GM21360 (cell line): ENCODE data around the gene PPIF.

Experiments used
- ATAC-seq: cut with Tn5 transposase; IDR thresholded peaks from one replicate; pipeline ENCODE4 v1.9.1; 2021; ENCODE audit warnings: mild to moderate bottlenecking, moderate library complexity; ENCODE audit not compliant: unreplicated experiment

Gene PPIF

GRCh38 chr10:79367426-79368189 lies 20.3 kb downstream of the PPIF start:
- no peak for ATAC-seq

- ATAC-seq = no peak
Observed at GRCh38 chr10:79372871-79373270, 25.6 kb downstream of the PPIF start.

- no peak for ATAC-seq
Observed at GRCh38 chr10:79374312-79375191, 27.3 kb downstream of the PPIF start.

- ATAC-seq = no peak
Observed at GRCh38 chr10:79375321-79376077, 28.2 kb downstream of the PPIF start.

GRCh38 chr10:79376078-79376628 lies 28.9 kb downstream of the PPIF start:
- no peak for ATAC-seq

GRCh38 chr10:79376751-79377556 lies 29.7 kb downstream of the PPIF start:
- no peak for ATAC-seq

- ATAC-seq = no peak
Observed at GRCh38 chr10:79377557-79378382, 30.5 kb downstream of the PPIF start.

GRCh38 chr10:79378383-79378646 lies 31.0 kb downstream of the PPIF start:
- ATAC-seq = no peak

GRCh38 chr10:79378647-79379511 lies 31.6 kb downstream of the PPIF start:
- no peak for ATAC-seq

GRCh38 chr10:79379512-79380124 lies 32.3 kb downstream of the PPIF start:
- no peak for ATAC-seq

GRCh38 chr10:79380125-79380945 lies 33.1 kb downstream of the PPIF start:
- no peak for ATAC-seq

- no peak for ATAC-seq
Observed at GRCh38 chr10:79380946-79381721, 33.9 kb downstream of the PPIF start.

GRCh38 chr10:79381804-79382221 lies 34.5 kb downstream of the PPIF start:
- ATAC-seq = no peak

GRCh38 chr10:79382491-79382941 lies 35.2 kb downstream of the PPIF start:
- no peak for ATAC-seq

GRCh38 chr10:79383974-79384606 lies 36.8 kb downstream of the PPIF start:
- no peak for ATAC-seq

- no peak for ATAC-seq
Observed at GRCh38 chr10:79384773-79385391, 37.6 kb downstream of the PPIF start.
